K562 (cell line): ENCODE data around the gene DPP10. TPM values are rescaled to one million over a fixed set of nuclear protein-coding genes. Genes with fewer than 3 reads are reported as not detected.

Source experiments
- ATAC-seq: fragments of 200-7000 bp; cut with Tn5 transposase; 3 replicates; pipeline ENCODE4 v1.9.1; 2020; ENCODE audit warnings: moderate library complexity
- BruUV-seq: library from RNA; stranded (reverse); fragments of 400-500 nt; replicated peaks from 2 replicates; lab custom pipeline; 2021; lab: Mats Ljungman, UMichigan
- CTCF ChIA-PET: fragments of 300-600 bp; formaldehyde crosslinking; extraction: SDS; loops from one replicate; lab custom pipeline; 2021; ENCODE audit warnings: low intra/inter-chr PET ratio; lab: Yijun Ruan, JAX
- POLR2A ChIA-PET: fragments of 300-600, 350-650 bp; sonication (Branson Sonifier 250); formaldehyde crosslinking; extraction: SDS; loops from one replicate; lab custom pipeline; 2021; ENCODE audit warnings: antibody characterized with exemption, inconsistent platforms; lab: Yijun Ruan, JAX
- DNase-seq, 4 experiments: peaks; one replicate each; pipeline versions ENCODE4 v3.0.0 to v3.0.0-alpha.2; 2011 to 2018; ENCODE audit warnings: low spot score in 3 of 4, mixed read lengths in 3 of 4; ENCODE audit errors: extremely low read depth in 1 of 4
- FAIRE-seq: peaks from 2 replicates; lab custom pipeline; 2011; peaks lifted over from hg19 to GRCh38; lab: Jason Lieb, UNC
- H2AFZ ChIP-seq: 2 replicates; pipeline ENCODE4 v1.6.0; 2011; ENCODE audit warnings: low read depth, low read length, control low read depth, inconsistent platforms
- H3K27ac ChIP-seq: fragments of 200-600 bp; 3 replicates; pipeline ENCODE4 v1.8.0; 2011; ENCODE audit warnings: low read depth, mild to moderate bottlenecking, control low read depth, inconsistent platforms, low read length, moderate library complexity, mixed read lengths; ENCODE audit errors: extremely low read depth
- H3K27me3 ChIP-seq, 2 experiments: fragments of 300-600 bp in 1 of 2; 2 replicates in 1 of 2; 3 replicates in 1 of 2; pipeline versions ENCODE4 v1.6.0 to v1.8.0; 2011; ENCODE audit warnings: inconsistent platforms in 2 of 2, low read length in 2 of 2, mild to moderate bottlenecking in 1 of 2, mixed read lengths in 1 of 2, moderate library complexity in 1 of 2; ENCODE audit not compliant: control insufficient read depth in 2 of 2, insufficient read depth in 2 of 2
- H3K36me3 ChIP-seq: fragments of 300-600 bp; 3 replicates; pipeline ENCODE4 v1.8.0; 2011; ENCODE audit warnings: mild to moderate bottlenecking, low read length, inconsistent platforms; ENCODE audit not compliant: control insufficient read depth, insufficient read depth
- H3K4me1 ChIP-seq, 2 experiments: fragments of 200-600 bp in 1 of 2; replicated peaks in 1 of 2; 2 replicates in 1 of 2; 3 replicates in 1 of 2; pipeline versions ENCODE4 v1.5.1 to v1.8.0; 2011; ENCODE audit warnings: inconsistent platforms in 2 of 2, low read length in 2 of 2, mild to moderate bottlenecking in 1 of 2, mixed read lengths in 1 of 2, moderate library complexity in 1 of 2; ENCODE audit not compliant: control insufficient read depth in 2 of 2, insufficient read depth in 2 of 2
- H3K4me2 ChIP-seq: 2 replicates; pipeline ENCODE4 v1.6.1; 2011; ENCODE audit warnings: low read length, control low read depth, inconsistent platforms, mixed read lengths; ENCODE audit not compliant: insufficient read depth
- H3K4me3 ChIP-seq: fragments of 200-600 bp; sonication (generic), shearing (Covaris generic); 2 replicates; pipeline ENCODE4 v1.5.1; 2016; ENCODE audit warnings: control low read depth, inconsistent platforms
- H3K79me2 ChIP-seq: fragments of 200-600 bp; 3 replicates; pipeline ENCODE4 v1.8.0; 2011; ENCODE audit warnings: low read length, inconsistent platforms; ENCODE audit not compliant: control insufficient read depth, insufficient read depth
- H3K9ac ChIP-seq, 2 experiments: 2 replicates each; pipeline versions ENCODE4 v1.6.0 to v1.6.1; 2011; ENCODE audit warnings: low read depth in 2 of 2, low read length in 2 of 2, control low read depth in 1 of 2, inconsistent platforms in 1 of 2, mild to moderate bottlenecking in 1 of 2, mixed read lengths in 1 of 2; ENCODE audit not compliant: insufficient read depth in 1 of 2
- H3K9me1 ChIP-seq: one replicate; pipeline ENCODE4 v1.6.0; 2011; ENCODE audit warnings: inconsistent platforms, mild to moderate bottlenecking, low read length, moderate library complexity; ENCODE audit not compliant: control insufficient read depth, insufficient read depth
- H3K9me3 ChIP-seq: replicated peaks from 2 replicates; pipeline ENCODE4 v1.5.1; 2011; ENCODE audit warnings: low read depth, low read length, inconsistent platforms; ENCODE audit not compliant: control insufficient read depth, insufficient read depth
- H4K20me1 ChIP-seq: replicated peaks from 2 replicates; pipeline ENCODE4 v1.6.1; 2011; ENCODE audit warnings: low read length, inconsistent platforms, mixed read lengths; ENCODE audit not compliant: control insufficient read depth, insufficient read depth
- CTBP1 ChIP-seq: fragments of 450-650 bp; IDR thresholded peaks from 2 replicates; pipeline ENCODE4 v1.6.1; 2016; ENCODE audit warnings: borderline replicate concordance
- EHMT2 ChIP-seq: fragments of 450-650 bp; IDR thresholded peaks from 2 replicates; pipeline ENCODE4 v1.6.1; 2018; ENCODE audit warnings: antibody characterized with exemption
- HOMEZ ChIP-seq: fragments of 250-450 bp; sonication (Bioruptor Pico); IDR thresholded peaks from 2 replicates; pipeline ENCODE4 v1.4.0; 2020; ENCODE audit warnings: mild to moderate bottlenecking, moderate library complexity
- HOXB6 ChIP-seq: fragments of 250-450 bp; sonication (Bioruptor Pico); IDR thresholded peaks from 2 replicates; pipeline ENCODE4 v1.5.1; 2022; ENCODE audit warnings: mild to moderate bottlenecking, borderline replicate concordance
- SMAD2 ChIP-seq: fragments of 150-350 bp; IDR thresholded peaks from 2 replicates; pipeline ENCODE4 v1.6.1; 2014; ENCODE audit warnings: low read depth, mild to moderate bottlenecking, low read length
- SMARCA4 ChIP-seq: fragments of 450-650 bp; IDR thresholded peaks from 2 replicates; pipeline ENCODE4 v1.6.1; 2016
- ZBTB2 ChIP-seq: fragments of 450-650 bp; IDR thresholded peaks from 2 replicates; pipeline ENCODE4 v1.6.1; 2016; ENCODE audit warnings: antibody characterized with exemption
- ZC3H11A ChIP-seq: IDR thresholded peaks from 2 replicates; pipeline ENCODE4 v1.6.1; 2012; ENCODE audit warnings: low read depth, low read length, improper control_type of control experiment
- ZFP30 ChIP-seq: fragments of 250-450 bp; sonication (Bioruptor Pico); IDR thresholded peaks from 2 replicates; pipeline ENCODE4 v1.8.0; 2022; ENCODE audit warnings: moderate library complexity, mild to moderate bottlenecking, inconsistent platforms, borderline replicate concordance
- ZNF23 ChIP-seq: fragments of 250-450 bp; sonication (Bioruptor Pico); IDR thresholded peaks from 2 replicates; pipeline ENCODE4 v1.4.0; 2020; ENCODE audit warnings: mild to moderate bottlenecking
- ZNF282 ChIP-seq: sonication (generic); formaldehyde crosslinking; IDR thresholded peaks from 2 replicates; pipeline ENCODE4 v1.8.1; 2023; ENCODE audit warnings: missing genetic modification reagents
- ZNF699 ChIP-seq: fragments of 250-450 bp; sonication (Bioruptor Pico); IDR thresholded peaks from 2 replicates; pipeline ENCODE4 v1.8.0; 2021; ENCODE audit warnings: mild to moderate bottlenecking, moderate library complexity; ENCODE audit not compliant: insufficient replicate concordance
- WGBS: fragments of 100-300 bp; shearing (Covaris generic); methylation state at CpG from one replicate; pipeline ENCODE4 v1.1.6; 2016; ENCODE audit warnings: low coverage, mixed read lengths; ENCODE audit not compliant: insufficient coverage; ENCODE audit errors: missing lambda C conversion rate; 5-methylcytosine and 5-hydroxymethylcytosine counted together
- in situ Hi-C: fragments of 300-500 bp; cut with MboI; formaldehyde crosslinking; loops from 4 replicates; pipeline ENCODE4 v1.15.0; 2018; ENCODE audit warnings: inconsistent platforms, mixed read lengths
- intact Hi-C: fragments of 100-400 bp; cut with micrococcal nuclease; formaldehyde crosslinking; loops from 2 replicates; pipeline ENCODE4 v1.14.2; 2022
- polyA plus RNA-seq, 8 experiments: library from polyadenylated mRNA; depleted of rRNA in 4 of 8; stranded (reverse) in 5 of 8; unstranded in 3 of 8; fragments of >200 nt; fragmentation: Nextera tagmentation in 2 of 8; fragmentation: Illumina TruSeq in 1 of 8; extraction: Ambion mirVana in 2 of 8; extraction: Trizol in 1 of 8; gene quantifications; 2 replicates each; pipeline versions ENCODE4 v1.2.1 to v1.2.3, GENCODE V29; 2011 to 2014; ENCODE audit warnings: inconsistent platforms in 1 of 8, missing spikeins in 1 of 8
- total RNA-seq, 7 experiments: library from RNA; depleted of rRNA in 6 of 7; stranded (reverse); fragments of >200 nt in 6 of 7; fragmentation: Illumina TruSeq in 2 of 7; extraction: Trizol in 2 of 7; gene quantifications; 2 replicates each; pipeline versions ENCODE4 v1.2.1 to v1.2.3, GENCODE V29; 2011 to 2021; ENCODE audit warnings: low replicate concordance in 1 of 7
- TF ChIP-seq, protein P1 (sequence below): fragments of 450-650 bp; formaldehyde crosslinking; IDR thresholded peaks from 2 replicates; pipeline ENCODE4 v1.4.0; 2022; ENCODE audit warnings: missing genetic modification characterization
- TF ChIP-seq, protein P2 (sequence below), 3 experiments: IDR thresholded peaks in 2 of 3; conservative IDR thresholded peaks in 1 of 3; 2 replicates each; pipeline ENCODE4 v1.5.1; 2011 to 2012; ENCODE audit warnings: low read length in 3 of 3, mild to moderate bottlenecking in 3 of 3, control low read depth in 2 of 3, improper control_type of control experiment in 1 of 3, inconsistent platforms in 1 of 3, low read depth in 1 of 3, mixed read lengths in 1 of 3, moderate library complexity in 1 of 3; ENCODE audit not compliant: insufficient read depth in 2 of 3

Gene DPP10
- total and polyA plus RNA-seq, 9 of the 15 experiments (the other 6 are each of a cell fraction or from before 2014, with no cell fraction given): not detected

DNA sequence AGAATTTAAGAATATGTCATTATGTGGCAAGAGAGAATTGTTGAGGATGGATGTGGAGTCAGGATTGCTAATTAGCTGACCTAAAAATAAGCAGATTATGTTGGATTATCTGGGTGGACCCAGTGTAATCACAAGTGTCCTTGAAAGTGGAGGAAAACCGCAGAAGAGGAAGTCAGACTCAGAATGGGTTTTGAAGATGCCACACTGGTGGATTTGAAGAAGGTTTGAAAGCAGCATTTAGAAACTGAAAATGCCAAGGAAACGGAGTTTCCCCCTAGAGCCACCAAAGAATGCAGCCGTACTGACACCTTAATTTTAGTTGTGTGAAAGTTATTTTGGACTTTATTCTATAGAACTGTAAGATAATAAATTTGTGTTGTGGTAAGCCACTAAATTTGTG is 41.6 kb upstream of the DPP10 start (continued):
- no peak for TF ChIP-seq ZBTB2
- TF ChIP-seq, all 486 proteins: peak for 0

DNA sequence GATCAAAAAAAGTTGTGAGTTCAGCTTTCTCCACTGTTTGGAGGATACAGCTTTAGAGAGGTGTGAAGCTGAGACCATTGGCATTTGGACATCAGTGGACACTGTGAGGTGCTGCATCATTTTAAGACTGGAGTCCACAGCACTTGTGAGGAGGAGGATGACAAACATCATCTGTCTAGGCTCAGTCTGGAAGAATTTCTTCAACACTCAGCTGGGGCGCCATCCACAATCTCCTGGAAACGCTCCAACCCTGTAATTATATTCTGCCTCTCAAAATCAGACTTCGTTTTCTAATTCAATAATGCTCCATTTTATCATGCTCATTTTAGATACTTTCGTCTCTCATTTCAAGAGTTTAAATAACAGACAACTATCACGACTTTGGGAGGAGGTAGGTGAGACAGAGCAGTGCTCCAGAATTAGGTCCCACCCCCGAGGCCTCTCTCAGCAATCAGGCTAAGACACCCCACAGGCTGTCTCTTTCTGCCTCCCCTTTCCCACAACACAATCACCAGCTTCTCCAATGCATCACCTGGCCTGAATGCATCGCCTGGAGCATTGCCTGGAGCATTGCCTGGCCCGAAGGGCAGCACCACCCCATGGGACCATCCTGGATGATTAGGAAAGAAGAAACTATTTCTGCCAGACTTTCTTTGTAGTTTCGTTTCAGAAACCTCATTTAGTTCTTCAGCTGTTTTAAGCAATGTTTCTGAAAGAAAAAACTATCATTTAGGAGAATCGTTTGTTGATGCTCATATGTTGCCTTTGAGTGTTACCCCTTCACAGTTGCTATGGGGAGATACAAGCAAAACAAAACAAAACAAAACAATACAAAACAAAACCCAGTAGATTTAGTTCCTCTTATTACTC is 37.0 kb upstream of the DPP10 start:
- no peaks in the 10 kb centered on the region for H3K4me1 ChIP-seq
- ChIA-PET POLR2A (no interaction called here), CTCF (no interaction called here)
- H2AFZ ChIP-seq: no peak overlapping the region
- no peaks in the 10 kb centered on the region for H3K9me3 ChIP-seq
- no peaks in the 10 kb centered on the region for H3K27me3 ChIP-seq
- no peak overlapping the region for H3K4me2 ChIP-seq
- intact Hi-C loops (no loop called here), in situ Hi-C loops (no loop called here)
- WGBS: 0% methylated on average over 10 of the region's 10 CpGs
- H4K20me1 ChIP-seq: no peaks in the 10 kb centered on the region
- H3K36me3 ChIP-seq: no peaks in the 10 kb centered on the region
- H3K9ac ChIP-seq: no peak overlapping the region
- no peak overlapping the region for H3K27ac ChIP-seq
- H3K79me2 ChIP-seq: no peaks in the 10 kb centered on the region
- DNase-seq (no peak), FAIRE-seq (no peak), ATAC-seq (no peak)
- H3K9me1 ChIP-seq: no peaks in the 10 kb centered on the region
- BruUV-seq: no TSS peak
- H3K4me3 ChIP-seq: no peak overlapping the region
- TF ChIP-seq ZNF282 (CRISPR knock-in tag) (no peak), ZC3H11A (no peak), SMARCA4 (no peak), CTBP1 (no peak), EHMT2 (no peak), ZNF699 (CRISPR knock-in tag) (no peak), ZFP30 (CRISPR knock-in tag) (no peak), ZNF23 (CRISPR knock-in tag) (no peak), HOMEZ (CRISPR knock-in tag) (no peak), HOXB6 (CRISPR knock-in tag) (no peak), SMAD2 (no peak)
- TF ChIP-seq, protein P1, sequence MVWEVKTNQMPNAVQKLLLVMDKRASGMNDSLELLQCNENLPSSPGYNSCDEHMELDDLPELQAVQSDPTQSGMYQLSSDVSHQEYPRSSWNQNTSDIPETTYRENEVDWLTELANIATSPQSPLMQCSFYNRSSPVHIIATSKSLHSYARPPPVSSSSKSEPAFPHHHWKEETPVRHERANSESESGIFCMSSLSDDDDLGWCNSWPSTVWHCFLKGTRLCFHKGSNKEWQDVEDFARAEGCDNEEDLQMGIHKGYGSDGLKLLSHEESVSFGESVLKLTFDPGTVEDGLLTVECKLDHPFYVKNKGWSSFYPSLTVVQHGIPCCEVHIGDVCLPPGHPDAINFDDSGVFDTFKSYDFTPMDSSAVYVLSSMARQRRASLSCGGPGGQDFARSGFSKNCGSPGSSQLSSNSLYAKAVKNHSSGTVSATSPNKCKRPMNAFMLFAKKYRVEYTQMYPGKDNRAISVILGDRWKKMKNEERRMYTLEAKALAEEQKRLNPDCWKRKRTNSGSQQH (CRISPR knock-in tag): no peak
- TF ChIP-seq, protein P2, sequence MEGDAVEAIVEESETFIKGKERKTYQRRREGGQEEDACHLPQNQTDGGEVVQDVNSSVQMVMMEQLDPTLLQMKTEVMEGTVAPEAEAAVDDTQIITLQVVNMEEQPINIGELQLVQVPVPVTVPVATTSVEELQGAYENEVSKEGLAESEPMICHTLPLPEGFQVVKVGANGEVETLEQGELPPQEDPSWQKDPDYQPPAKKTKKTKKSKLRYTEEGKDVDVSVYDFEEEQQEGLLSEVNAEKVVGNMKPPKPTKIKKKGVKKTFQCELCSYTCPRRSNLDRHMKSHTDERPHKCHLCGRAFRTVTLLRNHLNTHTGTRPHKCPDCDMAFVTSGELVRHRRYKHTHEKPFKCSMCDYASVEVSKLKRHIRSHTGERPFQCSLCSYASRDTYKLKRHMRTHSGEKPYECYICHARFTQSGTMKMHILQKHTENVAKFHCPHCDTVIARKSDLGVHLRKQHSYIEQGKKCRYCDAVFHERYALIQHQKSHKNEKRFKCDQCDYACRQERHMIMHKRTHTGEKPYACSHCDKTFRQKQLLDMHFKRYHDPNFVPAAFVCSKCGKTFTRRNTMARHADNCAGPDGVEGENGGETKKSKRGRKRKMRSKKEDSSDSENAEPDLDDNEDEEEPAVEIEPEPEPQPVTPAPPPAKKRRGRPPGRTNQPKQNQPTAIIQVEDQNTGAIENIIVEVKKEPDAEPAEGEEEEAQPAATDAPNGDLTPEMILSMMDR (IDR thresholded peaks at IDR 0.05 in 2 of 3, conservative IDR thresholded peaks at IDR 0.05 in 1 of 3; ENCODE audit: insufficient read depth in 2 of 3, low read depth in 1 of 3, low read length in 3 of 3): no peak
